VCaP (cell line): ENCODE measurements around the gene GRID2.

Source experiments
- H3K27ac ChIP-seq: fragments of 450-650 bp; 2 replicates; pipeline ENCODE4 v1.5.1; 2017
- TF ChIP-seq, protein P1 (sequence below): fragments of 450-650 bp; conservative IDR thresholded peaks from 2 replicates; pipeline ENCODE4 v1.5.1; 2017; ENCODE audit warnings: mild to moderate bottlenecking, moderate library complexity

GRID2 gene

DNA sequence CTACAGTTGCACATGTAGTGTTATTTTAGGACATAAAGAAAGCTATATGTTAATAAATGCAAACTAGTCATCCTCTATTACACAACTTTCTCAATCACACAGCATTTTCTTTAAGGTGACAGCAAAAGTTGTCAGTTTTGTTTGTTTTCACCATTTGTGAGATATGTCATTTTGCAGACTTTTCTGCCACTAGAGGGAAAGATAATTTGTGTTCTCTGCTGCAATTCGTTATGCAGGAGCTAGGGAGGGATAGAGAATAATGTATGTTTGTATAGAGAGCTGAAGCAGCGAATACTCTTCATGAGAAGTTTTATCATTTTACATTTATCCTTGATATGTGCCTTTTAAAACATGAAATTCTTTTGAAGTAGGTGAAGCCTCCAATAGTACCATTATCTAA, 854.2 kb downstream of the GRID2 start:
- TF ChIP-seq, protein P1, sequence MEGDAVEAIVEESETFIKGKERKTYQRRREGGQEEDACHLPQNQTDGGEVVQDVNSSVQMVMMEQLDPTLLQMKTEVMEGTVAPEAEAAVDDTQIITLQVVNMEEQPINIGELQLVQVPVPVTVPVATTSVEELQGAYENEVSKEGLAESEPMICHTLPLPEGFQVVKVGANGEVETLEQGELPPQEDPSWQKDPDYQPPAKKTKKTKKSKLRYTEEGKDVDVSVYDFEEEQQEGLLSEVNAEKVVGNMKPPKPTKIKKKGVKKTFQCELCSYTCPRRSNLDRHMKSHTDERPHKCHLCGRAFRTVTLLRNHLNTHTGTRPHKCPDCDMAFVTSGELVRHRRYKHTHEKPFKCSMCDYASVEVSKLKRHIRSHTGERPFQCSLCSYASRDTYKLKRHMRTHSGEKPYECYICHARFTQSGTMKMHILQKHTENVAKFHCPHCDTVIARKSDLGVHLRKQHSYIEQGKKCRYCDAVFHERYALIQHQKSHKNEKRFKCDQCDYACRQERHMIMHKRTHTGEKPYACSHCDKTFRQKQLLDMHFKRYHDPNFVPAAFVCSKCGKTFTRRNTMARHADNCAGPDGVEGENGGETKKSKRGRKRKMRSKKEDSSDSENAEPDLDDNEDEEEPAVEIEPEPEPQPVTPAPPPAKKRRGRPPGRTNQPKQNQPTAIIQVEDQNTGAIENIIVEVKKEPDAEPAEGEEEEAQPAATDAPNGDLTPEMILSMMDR = peak; percentile 65
- H3K27ac ChIP-seq = no peak overlapping the region

DNA sequence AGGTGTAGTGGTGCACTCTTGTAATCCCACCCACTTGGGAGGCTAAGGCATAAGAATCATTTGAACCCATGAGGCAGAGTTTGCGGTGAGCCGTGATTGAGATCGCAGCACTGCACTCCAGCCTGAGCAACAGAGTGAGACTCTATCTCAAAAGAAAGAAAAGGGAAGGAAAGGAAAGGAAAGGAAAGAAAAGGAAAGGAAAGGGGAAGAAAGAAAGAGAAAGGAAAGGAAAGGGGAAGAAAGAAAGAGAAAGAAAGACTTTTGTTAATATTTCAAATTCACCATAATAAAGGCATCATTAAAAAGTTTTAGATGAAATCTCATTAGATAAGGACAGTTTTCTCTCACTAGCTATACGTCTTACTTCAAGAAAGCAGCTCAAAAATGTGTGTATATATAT, 864.3 kb downstream of the GRID2 start:
- TF ChIP-seq, protein P1 = no peak
- H3K27ac ChIP-seq = no peak overlapping the region

DNA sequence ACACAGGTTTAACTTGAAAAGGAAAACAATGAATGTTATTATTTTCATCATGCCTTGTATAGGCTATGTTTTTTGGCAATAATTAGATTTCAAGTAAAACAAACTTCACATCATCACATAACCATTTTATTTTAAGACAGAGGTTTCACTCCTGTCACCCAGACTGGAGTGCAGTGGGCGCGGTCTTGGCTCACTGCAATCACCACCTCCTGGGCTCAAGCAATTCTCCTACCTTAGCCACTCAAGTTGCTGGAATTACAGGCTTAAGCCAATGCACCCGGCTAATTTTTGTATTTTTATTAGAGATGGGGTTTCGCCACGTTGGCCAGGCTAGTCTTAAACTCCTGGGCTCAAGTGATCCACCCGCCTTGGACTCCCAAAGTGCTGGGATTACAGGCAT, 866.2 kb downstream of the GRID2 start:
- H3K27ac ChIP-seq = no peak overlapping the region
- TF ChIP-seq, protein P1 = no peak

DNA sequence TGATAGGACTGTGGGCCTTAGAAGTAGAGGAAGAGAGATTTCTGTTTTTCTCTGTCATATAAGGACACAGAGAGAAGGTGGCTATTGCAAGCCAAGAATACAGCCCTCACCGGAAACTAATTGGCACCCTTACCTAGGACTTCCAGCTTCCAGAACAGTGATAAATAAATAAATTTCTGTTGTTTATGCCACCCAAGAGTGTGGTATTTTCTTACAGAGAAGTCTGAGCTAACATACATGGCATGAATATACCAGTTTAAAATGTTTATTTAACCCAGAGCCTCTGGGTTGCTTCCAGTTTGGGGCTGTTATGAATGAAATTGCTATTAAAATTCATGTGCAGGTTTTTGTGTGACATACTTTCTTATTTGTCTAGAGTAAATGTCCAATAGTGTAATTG, 870.8 kb downstream of the GRID2 start:
- H3K27ac ChIP-seq = no peak overlapping the region; the same call in 1 of the 2 replicates
- TF ChIP-seq, protein P1 = no peak

DNA sequence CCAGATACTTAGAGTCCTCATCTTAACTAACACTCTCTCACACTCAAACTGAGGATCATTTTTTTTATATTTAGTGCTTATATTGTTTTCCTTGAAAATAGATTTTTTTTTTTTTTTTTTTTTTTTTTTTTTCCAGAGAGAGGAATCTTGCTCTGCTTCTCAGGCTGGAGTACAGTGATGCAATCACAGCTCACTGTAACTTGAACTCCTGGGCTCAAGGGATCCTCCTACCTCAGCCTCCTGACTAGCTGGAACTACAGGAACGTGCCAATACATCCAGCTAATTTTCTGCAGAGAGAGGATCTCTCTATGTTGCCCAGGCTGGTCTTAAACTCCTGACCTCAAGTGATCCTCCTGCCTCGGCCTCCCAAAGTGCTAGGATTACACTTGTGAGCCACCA, 874.5 kb downstream of the GRID2 start:
- H3K27ac ChIP-seq = no peak overlapping the region
- TF ChIP-seq, protein P1 = no peak

DNA sequence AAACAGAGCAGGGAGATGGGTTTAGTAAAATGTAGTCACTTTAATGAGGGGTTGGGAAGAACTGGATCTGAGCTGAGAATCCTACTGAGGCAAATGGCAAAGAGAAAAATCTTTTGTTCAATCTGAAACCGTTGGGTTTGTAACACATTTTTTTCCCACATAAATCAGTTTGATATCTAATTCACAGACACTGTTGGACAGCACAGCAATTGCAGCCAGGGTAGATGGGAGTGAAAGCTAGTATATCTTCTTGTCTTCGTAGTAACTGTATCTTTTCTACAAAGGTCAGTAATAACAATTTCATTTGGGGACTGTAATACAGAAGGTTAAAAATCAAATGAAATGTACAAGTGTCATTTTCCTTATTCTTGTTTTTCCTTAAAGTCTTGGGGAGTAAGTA, 875.3 kb downstream of the GRID2 start:
- no peak overlapping the region for H3K27ac ChIP-seq
- TF ChIP-seq, protein P1 = no peak

DNA sequence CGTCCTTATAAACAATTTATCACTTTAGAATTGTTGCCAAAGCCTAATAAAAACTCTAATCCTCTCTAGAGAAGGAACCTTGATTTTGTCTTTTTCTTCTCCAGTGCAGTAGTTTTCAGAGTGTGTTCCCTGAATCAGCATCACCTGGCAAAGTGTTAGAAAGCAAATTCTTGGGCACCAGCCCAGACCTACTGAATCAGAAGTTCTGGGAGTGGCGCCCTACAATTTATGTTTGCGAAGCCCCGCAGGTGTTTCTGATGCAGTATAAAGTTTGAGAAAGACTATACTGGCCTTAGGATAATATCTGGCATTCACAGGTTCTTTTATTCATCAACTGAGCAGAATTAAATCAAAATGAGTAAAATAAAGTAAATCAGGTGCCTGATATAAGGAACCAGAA, 879.0 kb downstream of the GRID2 start:
- TF ChIP-seq, protein P1 = no peak
- no peak overlapping the region for H3K27ac ChIP-seq

DNA sequence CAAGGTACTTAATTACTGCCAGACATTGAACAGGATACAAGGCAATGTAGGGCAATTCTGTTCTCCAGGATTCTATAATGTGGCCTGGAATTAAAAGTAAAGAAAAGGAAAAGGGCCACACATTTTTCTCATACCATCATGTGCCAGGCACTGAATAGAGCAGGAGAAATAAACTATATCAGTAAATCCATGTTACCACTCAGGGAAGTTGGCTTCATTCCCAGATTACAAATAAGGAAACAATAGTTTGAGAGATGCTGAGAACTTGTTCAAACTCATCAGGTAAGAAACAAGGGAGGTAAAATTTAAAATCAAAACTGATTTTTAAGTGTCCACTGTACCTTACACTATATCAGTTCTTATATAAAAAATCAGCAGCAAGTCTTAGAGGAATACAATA, 879.8 kb downstream of the GRID2 start:
- TF ChIP-seq, protein P1 = no peak
- H3K27ac ChIP-seq = peak overlapping the region; percentile 62
